Mesendoderm (in vitro differentiated cells): Measurements from ENCODE around the gene RHOF.
A peak's percentile ranks its signal among the peaks of the same experiment; 100 is the strongest.

Experiments
- DNase-seq: peaks from one replicate; pipeline ENCODE4 v3.0.0; 2013
- H2AK5ac ChIP-seq: 2 replicates; pipeline ENCODE4 v1.6.1; 2013; ENCODE audit warnings: low read length, inconsistent platforms
- H2BK120ac ChIP-seq: 2 replicates; pipeline ENCODE4 v1.6.1; 2013; ENCODE audit warnings: low read depth, mild to moderate bottlenecking, low read length, moderate library complexity, mixed read lengths
- H2BK15ac ChIP-seq: replicated peaks from 2 replicates; pipeline ENCODE4 v1.6.1; 2013; ENCODE audit warnings: low read depth, mild to moderate bottlenecking, moderate library complexity
- H2BK5ac ChIP-seq: 2 replicates; pipeline ENCODE4 v1.6.1; 2013; ENCODE audit warnings: low read length, inconsistent platforms
- H3K18ac ChIP-seq: 2 replicates; pipeline ENCODE4 v1.6.1; 2013; ENCODE audit warnings: mild to moderate bottlenecking, low read length, mixed read lengths
- H3K23ac ChIP-seq: one replicate; pipeline ENCODE4 v1.6.1; 2013; ENCODE audit warnings: low read length
- H3K27ac ChIP-seq: 2 replicates; pipeline ENCODE4 v1.5.1; 2013; ENCODE audit warnings: low read depth, mild to moderate bottlenecking, inconsistent platforms, low read length, moderate library complexity
- H3K27me3 ChIP-seq: 2 replicates; pipeline ENCODE4 v1.6.1; 2013; ENCODE audit warnings: low read length, control low read depth, mild to moderate bottlenecking, inconsistent platforms; ENCODE audit not compliant: insufficient read depth, poor library complexity
- H3K36me3 ChIP-seq: 2 replicates; pipeline ENCODE4 v1.6.1; 2013; ENCODE audit warnings: low read length, inconsistent platforms; ENCODE audit not compliant: control insufficient read depth, insufficient read depth
- H3K4ac ChIP-seq: one replicate; pipeline ENCODE4 v1.6.1; 2013; ENCODE audit warnings: low read depth, mild to moderate bottlenecking, low read length, moderate library complexity
- H3K4me1 ChIP-seq: 2 replicates; pipeline ENCODE4 v1.6.1; 2013; ENCODE audit warnings: low read depth, low read length, inconsistent platforms; ENCODE audit not compliant: control insufficient read depth
- H3K4me2 ChIP-seq: 2 replicates; pipeline ENCODE4 v1.6.1; 2013; ENCODE audit warnings: low read length
- H3K4me3 ChIP-seq: 2 replicates; pipeline ENCODE4 v1.5.1; 2013; ENCODE audit warnings: mild to moderate bottlenecking, low read length
- H3K56ac ChIP-seq: one replicate; pipeline ENCODE4 v1.6.1; 2013; ENCODE audit warnings: low read length
- H3K79me1 ChIP-seq: 2 replicates; pipeline ENCODE4 v1.6.1; 2013; ENCODE audit warnings: low read length, inconsistent platforms
- H3K79me2 ChIP-seq: 2 replicates; pipeline ENCODE4 v1.6.1; 2013; ENCODE audit warnings: mild to moderate bottlenecking, low read length; ENCODE audit not compliant: control insufficient read depth, insufficient read depth
- H3K9ac ChIP-seq: 2 replicates; pipeline ENCODE4 v1.6.1; 2013; ENCODE audit warnings: low read length, inconsistent platforms
- H4K5ac ChIP-seq: one replicate; pipeline ENCODE4 v1.6.1; 2013; ENCODE audit warnings: low read length
- H4K8ac ChIP-seq: one replicate; pipeline ENCODE4 v1.6.1; 2013; ENCODE audit warnings: low read depth, mild to moderate bottlenecking, control low read depth, low read length, moderate library complexity
- WGBS: extraction: QIAGEN DNeasy Blood & Tissue Kit; methylation state at CpG from one replicate; pipeline ENCODE4 v1.1.7; 2013; ENCODE audit warnings: low lambda C conversion rate, missing lambda C conversion rate; ENCODE audit not compliant: insufficient coverage; ENCODE audit errors: extremely low coverage; 5-methylcytosine and 5-hydroxymethylcytosine counted together

Gene RHOF

GRCh38 chr12:121787063-121788025 lies 6.1 kb downstream of the RHOF start:
- H3K23ac ChIP-seq = peak overlapping the region; percentile 45
- no peaks in the 10 kb centered on the region for H3K27me3 ChIP-seq
- H2BK5ac ChIP-seq = no peak overlapping the region
- H3K4ac ChIP-seq = no peak overlapping the region
- DNase-seq = no peak
- H3K36me3 ChIP-seq = no peaks in the 10 kb centered on the region
- WGBS = no CpG with 5 or more reads among the region's 17 CpGs
- no peak overlapping the region for H4K5ac ChIP-seq
- H2BK15ac ChIP-seq = no peak overlapping the region
- no peaks in the 10 kb centered on the region for H3K79me2 ChIP-seq
- H3K4me1 ChIP-seq = no peaks in the 10 kb centered on the region
- H3K56ac ChIP-seq = no peak overlapping the region
- H3K18ac ChIP-seq = no peak overlapping the region
- no peak overlapping the region for H3K9ac ChIP-seq
- no peak overlapping the region for H3K27ac ChIP-seq
- no peak overlapping the region for H2BK120ac ChIP-seq
- no peak overlapping the region for H2AK5ac ChIP-seq
- no peak overlapping the region for H3K4me2 ChIP-seq
- H3K4me3 ChIP-seq = no peak overlapping the region
- no peaks in the 10 kb centered on the region for H3K79me1 ChIP-seq
- no peak overlapping the region for H4K8ac ChIP-seq

- peak; percentile 83 for DNase-seq
- Histone ChIP-seq H3K4ac (no peak overlapping the region), H3K23ac (no peak overlapping the region), H4K8ac (no peak overlapping the region), H3K36me3 (no peaks in the 10 kb centered on the region), H2BK120ac (no peak overlapping the region), H3K18ac (no peak overlapping the region), H3K4me2 (no peak overlapping the region), H2BK5ac (no peak overlapping the region), H3K9ac (no peak overlapping the region), H3K79me2 (no peaks in the 10 kb centered on the region), H3K4me3 (no peak overlapping the region), H3K27me3 (no peaks in the 10 kb centered on the region), H3K56ac (no peak overlapping the region), H3K27ac (no peak overlapping the region), H2BK15ac (no peak overlapping the region), H2AK5ac (no peak overlapping the region), H4K5ac (no peak overlapping the region), H3K79me1 (no peaks in the 10 kb centered on the region), H3K4me1 (no peaks in the 10 kb centered on the region)
- no CpG with 5 or more reads among the region's 6 CpGs for WGBS
These were observed 7.1 kb downstream of the RHOF start for GRCh38 chr12:121786440-121786825.

GRCh38 chr12:121784460-121784859 lies 9.0 kb downstream of the RHOF start:
- Histone ChIP-seq H2AK5ac (no peak overlapping the region), H3K27ac (no peak overlapping the region), H3K36me3 (peaks cover 2% of the 10 kb centered on the region), H2BK120ac (no peak overlapping the region), H3K9ac (no peak overlapping the region), H3K23ac (no peak overlapping the region), H3K56ac (no peak overlapping the region), H3K79me2 (no peaks in the 10 kb centered on the region), H3K4me2 (no peak overlapping the region), H3K27me3 (no peaks in the 10 kb centered on the region), H3K4me3 (no peak overlapping the region), H2BK15ac (no peak overlapping the region), H4K8ac (no peak overlapping the region), H3K4ac (no peak overlapping the region), H2BK5ac (no peak overlapping the region), H3K18ac (no peak overlapping the region), H3K4me1 (no peaks in the 10 kb centered on the region), H4K5ac (no peak overlapping the region), H3K79me1 (no peaks in the 10 kb centered on the region)
- WGBS = no CpG with 5 or more reads among the region's 6 CpGs
- no peak for DNase-seq

- no peak overlapping the region for H2AK5ac ChIP-seq
- H3K4me2 ChIP-seq = no peak overlapping the region
- H3K4me1 ChIP-seq = no peaks in the 10 kb centered on the region
- H3K56ac ChIP-seq = no peak overlapping the region
- no peak overlapping the region for H3K4ac ChIP-seq
- no peak overlapping the region for H3K4me3 ChIP-seq
- DNase-seq = no peak
- no peaks in the 10 kb centered on the region for H3K79me1 ChIP-seq
- no peak overlapping the region for H2BK5ac ChIP-seq
- H2BK15ac ChIP-seq = no peak overlapping the region
- no peak overlapping the region for H4K5ac ChIP-seq
- H3K18ac ChIP-seq = no peak overlapping the region
- H3K23ac ChIP-seq = no peak overlapping the region
- H4K8ac ChIP-seq = no peak overlapping the region
- no peaks in the 10 kb centered on the region for H3K79me2 ChIP-seq
- no peak overlapping the region for H3K9ac ChIP-seq
- no peaks in the 10 kb centered on the region for H3K27me3 ChIP-seq
- peaks cover 2% of the 10 kb centered on the region for H3K36me3 ChIP-seq
- H3K27ac ChIP-seq = no peak overlapping the region
- no CpG with 5 or more reads among the region's 6 CpGs for WGBS
- H2BK120ac ChIP-seq = no peak overlapping the region
These were observed 9.7 kb downstream of the RHOF start for GRCh38 chr12:121783766-121784165.

GRCh38 chr12:121781998-121782979 lies 11.2 kb downstream of the RHOF start:
- H3K27ac ChIP-seq = peak overlapping the region; percentile 10
- H3K4me3 ChIP-seq = no peak overlapping the region

More at GRCh38 chr12:121781998-121782979, 11.2 kb downstream of the RHOF start:
- no peak overlapping the region for H4K8ac ChIP-seq
- no peak overlapping the region for H3K9ac ChIP-seq
- no peak overlapping the region for H2BK15ac ChIP-seq
- no peak overlapping the region for H3K4ac ChIP-seq
- H3K56ac ChIP-seq = no peak overlapping the region
- DNase-seq = no peak
- no peak overlapping the region for H2BK5ac ChIP-seq
- H3K36me3 ChIP-seq = peaks cover 2% of the 10 kb centered on the region
- no peak overlapping the region for H2BK120ac ChIP-seq
- H3K79me2 ChIP-seq = no peaks in the 10 kb centered on the region
- WGBS = no CpG with 5 or more reads among the region's 14 CpGs
- H2AK5ac ChIP-seq = no peak overlapping the region
- H3K4me1 ChIP-seq = no peaks in the 10 kb centered on the region
- H4K5ac ChIP-seq = no peak overlapping the region
- no peak overlapping the region for H3K18ac ChIP-seq
- no peak overlapping the region for H3K23ac ChIP-seq
- no peak overlapping the region for H3K4me2 ChIP-seq
- no peaks in the 10 kb centered on the region for H3K79me1 ChIP-seq
- H3K27me3 ChIP-seq = no peaks in the 10 kb centered on the region
